HepG2 (cell line): ENCODE measurements around the gene LARP1. TPM values are rescaled to one million over a fixed set of nuclear protein-coding genes. Genes with fewer than 3 reads are reported as not detected.

Source experiments
- ATAC-seq: fragments of 200-7000 bp; cut with Tn5 transposase; 3 replicates; pipeline ENCODE4 v1.9.1; 2020; ENCODE audit warnings: mild to moderate bottlenecking, moderate library complexity
- BruUV-seq: library from RNA; stranded (reverse); fragments of 400-500 nt; replicated peaks from 2 replicates; lab custom pipeline; 2021; lab: Mats Ljungman, UMichigan
- CTCF ChIA-PET: fragments of 300-600 bp; formaldehyde crosslinking; extraction: SDS; loops from one replicate; lab custom pipeline; 2021; ENCODE audit warnings: low total read pairs, inconsistent platforms, low intra/inter-chr PET ratio; lab: Yijun Ruan, JAX
- POLR2A ChIA-PET: fragments of 350-600 bp; sonication (Branson Sonifier 250); formaldehyde crosslinking; loops from one replicate; lab custom pipeline; 2020; ENCODE audit warnings: antibody characterized with exemption, inconsistent platforms; lab: Yijun Ruan, JAX
- DNase-seq: peaks from one replicate; pipeline ENCODE4 v3.0.0-alpha.2; 2015; ENCODE audit warnings: low spot score
- FAIRE-seq: peaks from 3 replicates; lab custom pipeline; 2011; peaks lifted over from hg19 to GRCh38; lab: Jason Lieb, UNC
- H2AFZ ChIP-seq: one replicate; pipeline ENCODE4 v1.6.1; 2011; ENCODE audit warnings: low read length, inconsistent platforms
- H3K27ac ChIP-seq: fragments of 300-600 bp; 3 replicates; pipeline ENCODE4 v1.8.0; 2011; ENCODE audit warnings: mixed run types, mild to moderate bottlenecking, mixed read lengths, low read length, inconsistent platforms; ENCODE audit not compliant: insufficient read depth; ENCODE audit errors: extremely low read length
- H3K27me3 ChIP-seq, 2 experiments: fragments of 200-600 bp in 1 of 2; 2 replicates in 1 of 2; 3 replicates in 1 of 2; pipeline versions ENCODE4 v1.6.0 to v1.8.0; 2011; ENCODE audit warnings: low read length in 2 of 2, mild to moderate bottlenecking in 2 of 2, moderate library complexity in 2 of 2, inconsistent platforms in 1 of 2; ENCODE audit not compliant: insufficient read depth in 2 of 2, control insufficient read depth in 1 of 2
- H3K36me3 ChIP-seq, 2 experiments: fragments of 200-600 bp in 1 of 2; replicated peaks in 1 of 2; 2 replicates in 1 of 2; 3 replicates in 1 of 2; pipeline versions ENCODE4 v1.5.1 to v1.8.0; 2011; ENCODE audit warnings: low read length in 2 of 2, inconsistent platforms in 1 of 2; ENCODE audit not compliant: insufficient read depth in 2 of 2, control insufficient read depth in 1 of 2
- H3K4me1 ChIP-seq: 2 replicates; pipeline ENCODE4 v1.5.1; 2012; ENCODE audit warnings: low read length, inconsistent platforms; ENCODE audit not compliant: insufficient read depth
- H3K4me2 ChIP-seq: 2 replicates; pipeline ENCODE4 v1.6.0; 2011; ENCODE audit warnings: low read depth, low read length, inconsistent platforms
- H3K4me3 ChIP-seq, 3 experiments: fragments of 200-600 bp in 1 of 3; sonication (generic), shearing (Covaris generic) in 1 of 3; replicated peaks in 1 of 3; 2 replicates each; pipeline ENCODE4 v1.5.1; 2011 to 2016; ENCODE audit warnings: low read length in 3 of 3, inconsistent platforms in 2 of 3, low read depth in 2 of 3, mild to moderate bottlenecking in 2 of 3, control low read depth in 1 of 3, mixed read lengths in 1 of 3; ENCODE audit not compliant: insufficient read depth in 1 of 3
- H3K79me2 ChIP-seq: one replicate; pipeline ENCODE4 v1.6.1; 2011; ENCODE audit warnings: low read length, inconsistent platforms; ENCODE audit not compliant: insufficient read depth
- H3K9ac ChIP-seq: 2 replicates; pipeline ENCODE4 v1.6.0; 2011; ENCODE audit warnings: mild to moderate bottlenecking, low read depth, low read length, inconsistent platforms; ENCODE audit not compliant: insufficient read depth
- H3K9me3 ChIP-seq: 2 replicates; pipeline ENCODE4 v1.5.1; 2012; ENCODE audit warnings: mild to moderate bottlenecking, low read length
- H4K20me1 ChIP-seq: 2 replicates; pipeline ENCODE4 v1.6.0; 2011; ENCODE audit warnings: inconsistent platforms, mild to moderate bottlenecking, low read length, moderate library complexity; ENCODE audit not compliant: insufficient read depth
- MAFF ChIP-seq: IDR thresholded peaks from 2 replicates; pipeline ENCODE4 v1.6.1; 2011; ENCODE audit warnings: low read depth, low read length, improper control_type of control experiment
- MAFK ChIP-seq, 2 experiments: IDR thresholded peaks in 1 of 2; conservative IDR thresholded peaks in 1 of 2; 2 replicates each; pipeline ENCODE4 v1.6.1; 2011; ENCODE audit warnings: improper control_type of control experiment in 2 of 2, low read length in 2 of 2
- SYNCRIP ChIP-seq: fragments of 200-400 bp; formaldehyde crosslinking; IDR thresholded peaks from 2 replicates; pipeline ENCODE4 v1.6.1; 2018; ENCODE audit warnings: mild to moderate bottlenecking, low read depth, low read length; ENCODE audit not compliant: insufficient read depth
- ZFP1 ChIP-seq: IDR thresholded peaks from 2 replicates; pipeline ENCODE4 v1.6.1; 2016
- ZSCAN20 ChIP-seq: sonication (generic); formaldehyde crosslinking; IDR thresholded peaks from 2 replicates; pipeline ENCODE4 v1.4.0; 2020; ENCODE audit warnings: missing genetic modification reagents, mild to moderate bottlenecking, borderline replicate concordance
- WGBS: methylation state at CpG from one replicate; pipeline ENCODE4 v1.1.6; 2017; ENCODE audit warnings: low lambda C conversion rate; 5-methylcytosine and 5-hydroxymethylcytosine counted together
- in situ Hi-C: cut with HindIII; loops from 2 replicates; pipeline ENCODE4 v1.10.0; 2017; ENCODE audit warnings: low pct_unique_long_range_greater_than_20kb; ENCODE audit not compliant: extremely low pct_ligation_motif_present
- intact Hi-C: fragments of 100-400 bp; cut with micrococcal nuclease; formaldehyde crosslinking; loops from one replicate; pipeline ENCODE4 v1.10.0; 2022; ENCODE audit not compliant: unreplicated experiment
- polyA plus RNA-seq, 8 experiments: library from polyadenylated mRNA; depleted of rRNA in 3 of 8; stranded (reverse) in 7 of 8; unstranded in 1 of 8; fragments of >200 nt; fragmentation: Illumina TruSeq in 4 of 8; extraction: Trizol in 4 of 8; gene quantifications; 2 replicates each; pipeline versions ENCODE4 v1.2.1 to v1.2.3, GENCODE V29; 2011 to 2016; ENCODE audit warnings: low read depth in 4 of 8, missing spikeins in 1 of 8, mixed read lengths in 1 of 8; ENCODE audit not compliant: insufficient read depth in 1 of 8
- total RNA-seq, 5 experiments: library from RNA; depleted of rRNA; stranded (reverse); fragments of >200 nt; fragmentation: Illumina TruSeq; extraction: Trizol; gene quantifications; 2 replicates each; pipeline ENCODE4 v1.2.3, GENCODE V29; 2016; ENCODE audit warnings: low read depth in 1 of 5
- TF ChIP-seq, protein P1 (sequence below): sonication (generic); formaldehyde crosslinking; IDR thresholded peaks from 2 replicates; pipeline ENCODE4 v1.4.0; 2020; ENCODE audit warnings: low read depth, missing genetic modification reagents

The LARP1 gene
- total and polyA plus RNA-seq, 2 of the 13 experiments (the other 11 are each of a cell fraction or from before 2014, with no cell fraction given): 45.2 to 61.4 TPM

DNA sequence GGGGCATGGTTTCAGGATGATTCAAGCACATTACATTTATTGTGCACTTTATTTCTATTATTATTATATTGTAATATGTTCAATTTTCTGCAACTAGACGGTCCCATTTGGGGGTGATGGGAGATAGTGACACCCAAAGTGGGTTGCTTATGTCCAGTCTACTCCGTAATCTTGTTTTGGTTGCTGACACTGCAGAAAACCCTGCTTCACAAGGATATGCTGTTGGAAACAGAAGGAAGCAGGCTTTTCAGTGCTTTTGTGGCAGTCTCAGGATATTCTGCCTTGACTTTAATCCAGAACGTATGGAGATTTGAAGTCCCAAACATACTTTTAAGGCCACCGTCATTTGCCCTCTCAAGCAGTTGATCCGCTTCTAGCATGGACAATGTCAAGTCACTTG is 47.5 kb upstream of the LARP1 start:
- Histone ChIP-seq H3K4me3 (no peak overlapping the region), H3K27ac (no peak overlapping the region), H3K27me3 (no peaks in the 10 kb centered on the region), H2AFZ (no peak overlapping the region), H3K36me3 (no peaks in the 10 kb centered on the region), H3K79me2 (no peaks in the 10 kb centered on the region), H4K20me1 (no peaks in the 10 kb centered on the region), H3K9ac (no peak overlapping the region), H3K4me2 (no peak overlapping the region), H3K4me1 (peaks cover 53% of the 10 kb centered on the region), H3K9me3 (no peaks in the 10 kb centered on the region)
- FAIRE-seq (no peak), DNase-seq (no peak), ATAC-seq (no peak)
- POLR2A ChIA-PET: no interaction called here
- 97% methylated on average over 5 of the region's 5 CpGs for WGBS
- no TSS peak for BruUV-seq
- CTCF ChIA-PET: no interaction called here
- intact Hi-C loops (no loop called here), in situ Hi-C loops (no loop called here)
- TF ChIP-seq ZSCAN20 (CRISPR knock-in tag) (no peak), ZFP1 (CRISPR knock-in tag) (no peak), MAFF (peak; percentile 53), MAFK (conservative IDR thresholded peaks at IDR 0.05 in 1 of 2, IDR thresholded peaks at IDR 0.05 in 1 of 2; ENCODE audit: low read length in 2 of 2) (peak; percentile 46 to 76), SYNCRIP (no peak)
- TF ChIP-seq, protein P1, sequence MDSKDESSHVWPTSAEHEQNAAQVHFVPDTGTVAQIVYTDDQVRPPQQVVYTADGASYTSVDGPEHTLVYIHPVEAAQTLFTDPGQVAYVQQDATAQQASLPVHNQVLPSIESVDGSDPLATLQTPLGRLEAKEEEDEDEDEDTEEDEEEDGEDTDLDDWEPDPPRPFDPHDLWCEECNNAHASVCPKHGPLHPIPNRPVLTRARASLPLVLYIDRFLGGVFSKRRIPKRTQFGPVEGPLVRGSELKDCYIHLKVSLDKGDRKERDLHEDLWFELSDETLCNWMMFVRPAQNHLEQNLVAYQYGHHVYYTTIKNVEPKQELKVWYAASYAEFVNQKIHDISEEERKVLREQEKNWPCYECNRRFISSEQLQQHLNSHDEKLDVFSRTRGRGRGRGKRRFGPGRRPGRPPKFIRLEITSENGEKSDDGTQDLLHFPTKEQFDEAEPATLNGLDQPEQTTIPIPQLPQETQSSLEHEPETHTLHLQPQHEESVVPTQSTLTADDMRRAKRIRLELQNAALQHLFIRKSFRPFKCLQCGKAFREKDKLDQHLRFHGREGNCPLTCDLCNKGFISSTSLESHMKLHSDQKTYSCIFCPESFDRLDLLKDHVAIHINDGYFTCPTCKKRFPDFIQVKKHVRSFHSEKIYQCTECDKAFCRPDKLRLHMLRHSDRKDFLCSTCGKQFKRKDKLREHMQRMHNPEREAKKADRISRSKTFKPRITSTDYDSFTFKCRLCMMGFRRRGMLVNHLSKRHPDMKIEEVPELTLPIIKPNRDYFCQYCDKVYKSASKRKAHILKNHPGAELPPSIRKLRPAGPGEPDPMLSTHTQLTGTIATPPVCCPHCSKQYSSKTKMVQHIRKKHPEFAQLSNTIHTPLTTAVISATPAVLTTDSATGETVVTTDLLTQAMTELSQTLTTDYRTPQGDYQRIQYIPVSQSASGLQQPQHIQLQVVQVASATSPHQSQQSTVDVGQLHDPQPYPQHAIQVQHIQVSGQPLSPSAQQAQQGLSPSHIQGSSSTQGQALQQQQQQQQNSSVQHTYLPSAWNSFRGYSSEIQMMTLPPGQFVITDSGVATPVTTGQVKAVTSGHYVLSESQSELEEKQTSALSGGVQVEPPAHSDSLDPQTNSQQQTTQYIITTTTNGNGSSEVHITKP (CRISPR knock-in tag): no peak
